Activated CD8-positive, alpha-beta memory T cell treated with anti-CD3 and anti-CD28 coated beads, Interleukin-2, amount 50 U/mL, for 48 hours (primary cell): ENCODE data around the gene TNIP1.

Experiments used
- DNase-seq: peaks from one replicate; pipeline ENCODE4 v3.0.0-alpha.2; 2020

Gene TNIP1

GRCh38 chr5:151018846-151019245 lies 62.0 kb downstream of the TNIP1 start:
- DNase-seq, result no peak

- no peak for DNase-seq
Measured at GRCh38 chr5:151017897-151018296, 62.9 kb downstream of the TNIP1 start.

GRCh38 chr5:151016700-151017099 lies 64.1 kb downstream of the TNIP1 start:
- no peak for DNase-seq

- DNase-seq, result no peak
Measured at GRCh38 chr5:151015974-151016587, 64.8 kb downstream of the TNIP1 start.

- DNase-seq, result no peak
Measured at GRCh38 chr5:151014680-151015343, 66.0 kb downstream of the TNIP1 start.

GRCh38 chr5:151012862-151013261 lies 68.0 kb downstream of the TNIP1 start:
- DNase-seq, result no peak

GRCh38 chr5:151008906-151009305 lies 71.9 kb downstream of the TNIP1 start:
- DNase-seq, result no peak

- DNase-seq, result no peak
Measured at GRCh38 chr5:151008210-151008491, 72.7 kb downstream of the TNIP1 start.

- DNase-seq, result no peak
Measured at GRCh38 chr5:151007430-151008209, 73.2 kb downstream of the TNIP1 start.

- no peak for DNase-seq
Measured at GRCh38 chr5:151006704-151007334, 74.0 kb downstream of the TNIP1 start.

- no peak for DNase-seq
Measured at GRCh38 chr5:151005950-151006576, 74.8 kb downstream of the TNIP1 start.

GRCh38 chr5:151005187-151005949 lies 75.5 kb downstream of the TNIP1 start:
- DNase-seq, result no peak

- no peak for DNase-seq
Measured at GRCh38 chr5:151004499-151004898, 76.3 kb downstream of the TNIP1 start.

GRCh38 chr5:151003503-151003860 lies 77.4 kb downstream of the TNIP1 start:
- no peak for DNase-seq

- DNase-seq, result no peak
Measured at GRCh38 chr5:151002681-151003502, 77.9 kb downstream of the TNIP1 start.

GRCh38 chr5:151002250-151002649 lies 78.6 kb downstream of the TNIP1 start:
- DNase-seq, result no peak

GRCh38 chr5:151001436-151001835 lies 79.4 kb downstream of the TNIP1 start:
- no peak for DNase-seq

- DNase-seq, result no peak
Measured at GRCh38 chr5:150999704-151000442, 81.0 kb downstream of the TNIP1 start.

- DNase-seq, result no peak
Measured at GRCh38 chr5:150993826-150994412, 86.9 kb downstream of the TNIP1 start.

- no peak for DNase-seq
Measured at GRCh38 chr5:150993422-150993821, 87.4 kb downstream of the TNIP1 start.

- no peak for DNase-seq
Measured at GRCh38 chr5:150992705-150993104, 88.1 kb downstream of the TNIP1 start.
